GM23338 (cell line): ENCODE measurements around the gene BRCA1.

Source experiments
- CTCF ChIP-seq, 2 experiments: fragments of 200-600 bp in 1 of 2; sonication (generic) in 1 of 2; conservative IDR thresholded peaks; 2 replicates each; pipeline versions ENCODE4 v1.5.1 to v1.6.1; 2016 to 2017; ENCODE audit warnings: antibody characterized with exemption in 2 of 2, low read depth in 2 of 2, mild to moderate bottlenecking in 2 of 2, moderate library complexity in 1 of 2
- REST ChIP-seq: IDR thresholded peaks from one replicate; pipeline ENCODE4 v1.6.1; 2018; ENCODE audit warnings: antibody characterized with exemption; ENCODE audit not compliant: unreplicated experiment

DNA sequence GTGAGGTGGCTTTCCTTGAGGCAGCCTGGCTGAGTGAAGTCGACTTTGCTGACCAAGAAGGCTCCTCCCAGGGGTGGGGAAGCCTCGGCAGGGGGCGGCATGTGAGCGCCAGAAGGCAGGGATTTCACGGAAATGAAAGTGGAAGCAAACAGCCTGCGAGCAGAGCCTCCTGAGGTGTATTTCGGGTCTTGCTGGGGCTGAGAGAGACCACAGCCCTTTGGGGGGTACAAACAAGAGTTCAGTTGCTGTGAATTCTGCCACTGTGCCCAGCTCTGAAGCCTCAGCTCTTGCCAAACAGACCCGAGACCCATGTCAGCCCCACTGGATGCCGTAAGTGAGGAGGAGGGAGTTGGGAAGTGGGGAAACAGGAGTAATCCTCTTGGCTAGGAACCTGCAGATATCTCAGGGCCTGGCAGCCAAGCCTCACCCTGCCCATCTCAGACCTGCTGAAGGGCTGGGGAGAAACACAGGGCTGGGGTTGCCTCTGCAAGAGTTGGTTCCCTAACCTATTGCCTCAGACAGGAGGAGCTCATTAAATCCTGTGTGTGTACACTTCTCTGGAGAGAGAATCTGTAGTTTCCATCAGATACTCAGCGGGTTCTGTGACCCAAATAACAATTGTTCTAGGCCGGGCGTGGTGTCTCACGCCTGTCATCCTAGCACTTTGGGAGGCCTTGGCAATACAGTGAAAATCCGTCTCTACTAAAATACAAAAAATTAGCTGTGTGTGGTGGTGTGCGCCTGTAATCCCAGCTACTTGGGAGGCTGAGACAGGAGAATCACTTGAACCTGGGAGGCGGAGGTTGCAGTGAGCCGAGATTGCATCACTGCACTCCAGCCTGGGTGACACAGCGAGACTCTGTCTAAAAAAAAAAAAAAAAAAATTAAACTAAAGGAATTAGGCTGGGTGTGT is 118.3 kb downstream of the BRCA1 start, which contains the start of gene IFI35:
- TF ChIP-seq CTCF (conservative IDR thresholded peaks at IDR 0.05; ENCODE audit: low read depth in 2 of 2) (peak; percentile 31 to 66), REST (no peak)
